ENCODE data around the gene EFCAB7.

- TF ChIP-seq TAF1 (IDR thresholded peaks at IDR 0.05; ENCODE audit: borderline replicate concordance, insufficient read depth, low read length) (no peak), POLR2AphosphoS5 (IDR thresholded peaks at IDR 0.05; ENCODE audit: low read depth, low read length) (no peak), REST (IDR thresholded peaks at IDR 0.05; ENCODE audit: insufficient read depth in 1 of 2, low read depth in 2 of 2, low read length in 2 of 2) (no peak), FOXP2 (optimal IDR thresholded peaks at IDR 0.05; ENCODE audit: borderline replicate concordance, extremely low read depth, extremely low read length, insufficient read depth) (no peak)
These were observed 9.4 kb downstream of the EFCAB7 start for GRCh38 chr1:63532727-63533126.
